ENCODE measurements around the gene ZNF878.

- TF ChIP-seq HDGF (IDR thresholded peaks at IDR 0.05) (no peak), PRPF4 (IDR thresholded peaks at IDR 0.05; ENCODE audit: insufficient read depth, low read depth, low read length, poor library complexity, severe bottlenecking) (no peak), ZNF354B (CRISPR knock-in tag; IDR thresholded peaks at IDR 0.05) (no peak), SP1 (CRISPR knock-in tag; IDR thresholded peaks at IDR 0.05) (no peak), JUND (IDR thresholded peaks at IDR 0.05; ENCODE audit: borderline replicate concordance, low read depth, low read length) (no peak), JUND (tag; IDR thresholded peaks at IDR 0.05; ENCODE audit: borderline replicate concordance, low read depth, low read length) (no peak), SRF (CRISPR knock-in tag; IDR thresholded peaks at IDR 0.05) (no peak), CEBPB (tag; IDR thresholded peaks at IDR 0.05) (no peak), CSDE1 (IDR thresholded peaks at IDR 0.05) (no peak), CREB1 (IDR thresholded peaks at IDR 0.05) (no peak), CREB1 (CRISPR knock-in tag; IDR thresholded peaks at IDR 0.05) (no peak), ZNF124 (CRISPR knock-in tag; IDR thresholded peaks at IDR 0.05) (no peak), OTX1 (CRISPR knock-in tag; IDR thresholded peaks at IDR 0.05) (no peak), RBFOX2 (IDR thresholded peaks at IDR 0.05; ENCODE audit: low read depth, low read length) (no peak)
- TF ChIP-seq, protein P1, sequence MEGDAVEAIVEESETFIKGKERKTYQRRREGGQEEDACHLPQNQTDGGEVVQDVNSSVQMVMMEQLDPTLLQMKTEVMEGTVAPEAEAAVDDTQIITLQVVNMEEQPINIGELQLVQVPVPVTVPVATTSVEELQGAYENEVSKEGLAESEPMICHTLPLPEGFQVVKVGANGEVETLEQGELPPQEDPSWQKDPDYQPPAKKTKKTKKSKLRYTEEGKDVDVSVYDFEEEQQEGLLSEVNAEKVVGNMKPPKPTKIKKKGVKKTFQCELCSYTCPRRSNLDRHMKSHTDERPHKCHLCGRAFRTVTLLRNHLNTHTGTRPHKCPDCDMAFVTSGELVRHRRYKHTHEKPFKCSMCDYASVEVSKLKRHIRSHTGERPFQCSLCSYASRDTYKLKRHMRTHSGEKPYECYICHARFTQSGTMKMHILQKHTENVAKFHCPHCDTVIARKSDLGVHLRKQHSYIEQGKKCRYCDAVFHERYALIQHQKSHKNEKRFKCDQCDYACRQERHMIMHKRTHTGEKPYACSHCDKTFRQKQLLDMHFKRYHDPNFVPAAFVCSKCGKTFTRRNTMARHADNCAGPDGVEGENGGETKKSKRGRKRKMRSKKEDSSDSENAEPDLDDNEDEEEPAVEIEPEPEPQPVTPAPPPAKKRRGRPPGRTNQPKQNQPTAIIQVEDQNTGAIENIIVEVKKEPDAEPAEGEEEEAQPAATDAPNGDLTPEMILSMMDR (IDR thresholded peaks at IDR 0.05 in 2 of 3, conservative IDR thresholded peaks at IDR 0.05 in 1 of 3; ENCODE audit: insufficient read depth in 2 of 3, low read depth in 1 of 3, low read length in 3 of 3) = no peak
- TF ChIP-seq, protein P2, sequence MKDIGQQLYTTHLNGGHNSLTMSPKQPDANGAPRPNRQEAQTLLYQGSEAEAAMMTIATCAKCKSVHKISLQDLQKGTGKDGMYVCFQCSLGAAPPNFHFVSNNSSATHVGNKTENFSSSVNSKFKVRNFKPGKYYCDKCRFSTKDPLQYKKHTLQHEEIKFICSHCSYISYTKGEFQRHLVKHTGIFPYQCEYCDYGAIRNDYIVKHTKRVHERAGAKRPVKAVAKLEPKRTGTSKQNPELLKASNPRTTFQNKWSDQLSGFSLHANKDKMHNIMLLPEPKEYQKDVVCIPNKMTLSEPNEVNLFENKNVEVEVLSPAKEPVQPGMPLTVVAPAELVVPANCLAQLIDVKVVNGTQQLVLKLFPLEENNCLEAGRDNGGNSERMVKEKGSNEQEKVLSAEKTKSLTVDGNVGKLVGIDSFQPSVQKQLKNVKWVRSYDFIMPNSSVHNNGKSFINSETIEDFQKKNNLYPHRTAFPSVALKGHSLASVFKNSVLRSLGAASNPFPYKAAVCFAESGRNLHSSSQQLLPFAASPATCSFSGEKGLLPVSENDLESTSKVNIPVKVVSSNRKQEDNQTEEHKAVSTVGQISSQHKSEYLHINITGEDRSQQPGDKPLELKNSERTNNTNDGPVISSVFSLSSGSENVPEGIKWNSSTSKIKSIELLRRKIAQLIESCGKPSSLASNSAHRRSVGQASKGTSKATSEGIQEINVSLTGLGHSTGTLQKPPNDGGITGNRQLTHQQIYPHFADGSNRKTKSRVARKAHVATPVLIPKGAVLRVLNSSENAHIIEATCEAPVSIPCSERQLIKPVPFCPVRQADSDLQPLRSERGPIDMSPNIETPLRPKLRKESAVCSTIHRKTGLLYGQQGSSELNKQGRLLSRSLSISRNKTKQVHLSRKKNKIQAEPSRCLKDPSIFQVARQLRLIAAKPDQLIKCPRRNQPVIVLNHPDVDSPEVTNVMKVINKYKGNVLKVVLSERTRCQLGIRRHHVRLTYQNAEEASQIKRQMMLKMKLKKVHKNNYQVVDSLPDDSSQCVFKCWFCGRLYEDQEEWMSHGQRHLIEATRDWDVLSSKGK (CRISPR knock-in tag; IDR thresholded peaks at IDR 0.05) = no peak
Measured at GRCh38 chr19:12015753-12016116, 37.0 kb downstream of the ZNF878 start.

Data from K562 (cell line).